NOMO-1 treated with DMSO at 0.1 percent for 48 hours (cell line): ENCODE results near the gene EIF4A3.

Experiments
- DNase-seq: peaks from one replicate; lab custom pipeline; 2025; ENCODE audit not compliant: unreplicated experiment; lab: John Stamatoyannopoulos, UW

EIF4A3 gene

DNA sequence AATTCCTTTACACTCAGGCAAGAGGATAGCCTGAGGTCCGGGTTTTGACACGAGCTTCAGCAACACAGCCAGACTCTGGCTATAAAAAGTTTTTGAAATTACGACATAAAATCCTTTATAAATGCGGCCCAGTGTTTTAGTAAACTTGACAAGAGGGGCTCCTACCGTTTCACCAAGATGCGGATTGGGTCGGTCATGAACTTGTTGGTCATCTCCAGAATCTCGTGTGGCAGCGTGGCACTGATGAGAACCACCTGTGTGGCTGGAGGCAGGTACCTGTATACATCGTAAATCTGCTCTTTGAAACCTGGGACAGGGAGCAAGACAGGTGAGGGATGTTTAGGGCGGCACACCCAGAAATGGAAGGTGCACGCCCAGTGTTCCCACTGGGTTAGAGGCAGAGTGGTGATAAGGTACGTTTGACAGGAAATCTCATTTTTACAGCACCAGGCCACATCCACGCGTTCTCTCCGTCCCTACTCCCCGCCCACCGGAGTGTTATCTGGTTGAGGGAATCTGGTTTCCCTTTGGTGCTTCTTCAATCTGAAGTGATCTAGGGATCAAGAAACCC, 8.0 kb downstream of the EIF4A3 start:
- DNase-seq = no peak

DNA sequence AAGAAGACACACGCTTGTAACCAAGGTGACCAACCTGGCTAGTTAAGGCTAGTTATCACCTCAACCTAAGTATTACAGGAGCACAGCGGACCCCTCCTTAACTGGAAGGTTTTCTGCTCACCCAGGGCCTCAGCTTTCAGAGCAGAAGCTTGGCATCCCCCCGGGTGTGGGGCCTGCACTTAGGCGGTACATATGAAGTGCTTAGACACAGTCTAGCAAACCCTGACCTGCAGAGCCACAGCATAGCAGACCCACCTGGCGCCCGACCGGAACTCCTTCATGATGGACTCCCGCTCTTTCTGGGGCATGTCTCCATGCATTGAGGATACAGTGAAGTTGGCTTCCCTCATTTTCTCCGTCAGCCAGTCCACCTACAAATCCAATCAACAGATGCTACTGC, 9.8 kb downstream of the EIF4A3 start:
- no peak for DNase-seq

DNA sequence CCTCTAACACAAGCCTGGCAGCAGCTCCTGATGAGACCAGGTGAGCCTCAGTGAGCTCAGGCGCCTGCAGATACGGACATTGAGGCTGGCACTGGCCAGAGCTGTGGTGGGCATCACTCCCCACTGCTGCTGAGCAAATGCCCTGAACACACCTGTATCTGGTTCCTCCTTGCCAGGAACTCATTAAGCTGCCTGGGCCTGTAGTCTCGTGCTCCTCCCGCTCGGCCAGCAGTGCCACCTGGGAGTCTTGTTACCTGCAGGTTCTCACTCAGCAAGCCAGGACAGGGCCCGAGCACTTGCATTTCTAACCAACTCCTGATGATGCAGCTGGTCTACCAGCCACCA, 13.3 kb downstream of the EIF4A3 start:
- DNase-seq = no peak

DNA sequence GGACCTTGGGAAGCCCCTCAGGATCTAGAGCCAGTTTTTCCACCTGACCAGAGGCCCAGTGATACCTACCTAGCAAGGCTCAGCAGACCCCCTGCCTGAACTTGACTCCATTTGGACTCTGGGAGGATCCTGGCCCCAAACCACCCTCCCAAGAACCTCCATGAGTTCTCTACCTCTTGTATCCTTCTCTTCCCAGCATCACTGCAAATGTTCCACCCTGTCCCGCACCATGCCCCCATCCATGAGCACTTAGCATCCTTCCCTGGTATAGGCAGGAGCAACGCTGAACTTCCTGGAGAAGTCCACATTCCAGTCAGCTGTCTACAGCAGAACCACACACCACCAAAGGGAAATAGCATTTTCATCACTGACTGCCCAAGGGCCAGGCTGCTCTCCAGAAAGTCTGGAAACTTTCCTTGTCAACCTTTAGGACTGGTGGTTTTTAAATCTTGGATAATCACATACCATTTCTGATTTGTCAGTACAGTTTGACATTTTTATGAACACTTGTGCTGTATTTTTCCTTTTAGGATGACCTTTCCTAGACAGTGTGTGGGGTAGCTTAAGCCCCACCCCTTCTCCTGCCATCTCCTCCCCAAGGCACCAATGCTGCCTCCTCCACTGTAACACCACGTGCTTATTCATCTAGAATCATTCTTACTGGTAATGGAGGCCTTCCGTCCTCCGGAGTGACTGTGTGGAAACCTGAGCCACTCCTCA, 13.9 kb downstream of the EIF4A3 start:
- DNase-seq = no peak

DNA sequence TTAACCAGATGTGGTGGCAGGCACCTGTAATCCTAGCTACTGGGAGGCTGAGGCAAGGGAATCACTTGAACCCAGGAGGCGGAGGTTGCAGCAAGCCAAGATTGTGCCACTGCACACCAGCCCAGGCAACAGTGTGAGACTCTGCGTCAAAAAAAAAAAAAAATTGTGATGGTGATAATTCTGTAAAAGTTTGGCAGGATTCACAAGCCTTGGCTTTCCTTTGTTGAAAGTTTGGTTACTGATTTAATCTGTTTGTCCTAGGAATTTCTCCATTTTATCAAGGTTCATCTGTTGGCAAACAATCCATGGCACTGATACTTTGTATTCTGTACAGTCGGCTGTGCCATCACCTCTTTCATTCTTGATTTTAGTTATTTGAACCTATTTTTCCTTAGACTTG, 15.9 kb downstream of the EIF4A3 start:
- no peak for DNase-seq

DNA sequence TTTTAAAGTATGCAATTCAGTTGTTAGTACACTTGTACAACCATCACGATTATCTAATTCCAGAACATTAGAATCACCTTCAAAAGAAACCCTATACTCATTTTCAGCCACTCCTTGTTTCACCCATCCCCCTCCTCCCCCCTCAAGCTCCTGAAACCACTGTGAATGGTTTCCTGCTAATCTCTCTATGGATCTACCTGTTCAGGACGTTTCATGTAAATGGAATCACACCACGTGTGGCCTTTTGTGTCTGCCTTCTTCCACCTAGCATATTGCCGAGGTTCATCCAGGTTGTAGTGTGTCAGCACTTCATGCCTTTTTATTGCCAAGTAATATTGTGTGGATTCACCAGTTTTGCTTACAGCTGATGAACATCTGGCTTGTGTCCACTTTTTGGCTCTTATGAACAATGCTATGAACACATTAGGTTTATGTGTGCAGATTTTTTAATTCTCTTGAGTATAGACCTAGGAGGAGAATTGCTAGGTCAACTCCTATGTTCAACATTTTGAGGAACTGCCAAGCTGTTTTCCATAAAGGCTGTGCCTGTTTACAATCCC, 17.8 kb downstream of the EIF4A3 start:
- DNase-seq = no peak

DNA sequence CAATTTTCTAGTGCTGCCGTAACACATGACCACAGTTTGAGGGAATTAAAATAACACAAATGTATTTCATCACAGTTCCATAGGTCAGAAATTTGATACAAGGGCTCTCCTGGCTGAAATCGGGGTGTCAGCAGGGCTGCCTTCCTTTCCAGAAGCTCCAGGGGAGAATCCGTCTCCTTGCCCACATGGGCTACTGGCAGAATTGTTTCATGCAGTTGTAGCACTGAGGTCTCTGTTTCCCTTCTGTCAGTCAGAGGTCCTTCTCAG, 20.5 kb downstream of the EIF4A3 start:
- DNase-seq = no peak

GRCh38 chr17:80125656-80126448, 21.1 kb downstream of the EIF4A3 start:
- DNase-seq = no peak

- no peak for DNase-seq
Measured at GRCh38 chr17:80124351-80124981, 22.5 kb downstream of the EIF4A3 start.

GRCh38 chr17:80123791-80124190, 23.1 kb downstream of the EIF4A3 start:
- DNase-seq = no peak

DNA sequence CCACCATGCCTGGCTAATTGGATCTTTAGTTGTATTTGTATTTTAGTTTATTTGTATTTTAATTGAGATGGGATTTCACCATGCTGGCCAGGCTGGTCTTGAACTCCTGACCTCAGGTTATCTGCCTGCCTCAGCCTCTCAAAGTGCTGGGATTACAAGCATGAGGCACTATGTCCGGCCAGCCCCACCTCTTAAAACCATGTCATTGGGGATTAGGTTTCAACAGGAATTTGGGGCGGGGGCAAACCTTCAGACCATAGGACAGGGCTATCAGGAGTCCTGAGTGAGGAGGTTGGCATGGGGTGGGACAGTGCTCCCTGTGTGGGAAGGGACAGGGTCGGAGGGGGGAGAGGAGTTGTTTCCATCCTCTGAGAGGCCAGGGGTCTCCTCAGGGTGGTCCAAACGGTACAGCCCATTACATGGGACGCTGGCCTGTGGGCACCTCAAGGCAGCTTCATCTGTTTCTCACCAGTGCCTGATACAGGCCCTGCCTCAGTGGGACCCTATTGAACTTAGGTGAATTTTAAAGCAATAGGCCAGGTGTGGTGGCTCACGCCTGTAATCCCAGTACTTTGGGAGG, 23.9 kb downstream of the EIF4A3 start:
- no peak for DNase-seq

- no peak for DNase-seq
Measured at GRCh38 chr17:80122026-80122575, 24.8 kb downstream of the EIF4A3 start.

DNA sequence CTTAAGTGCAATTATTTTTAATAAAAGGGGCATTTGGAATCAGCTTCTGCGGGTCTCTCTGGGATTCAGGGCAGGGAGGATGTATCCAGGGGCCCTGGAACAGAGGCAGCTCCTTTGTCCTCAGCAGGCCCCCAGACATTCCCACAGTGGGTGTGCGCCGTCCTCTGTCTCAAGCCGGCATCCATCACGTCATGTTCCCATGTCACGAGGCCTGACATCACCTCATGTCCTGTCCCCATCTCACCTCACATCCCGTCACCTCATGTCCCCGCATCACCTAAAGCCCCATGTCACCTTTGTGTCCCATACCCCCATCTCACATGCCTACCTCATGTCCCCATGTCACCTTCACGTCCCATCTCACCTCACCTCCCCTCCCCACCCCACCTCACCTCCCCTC, 27.1 kb downstream of the EIF4A3 start:
- no peak for DNase-seq

DNA sequence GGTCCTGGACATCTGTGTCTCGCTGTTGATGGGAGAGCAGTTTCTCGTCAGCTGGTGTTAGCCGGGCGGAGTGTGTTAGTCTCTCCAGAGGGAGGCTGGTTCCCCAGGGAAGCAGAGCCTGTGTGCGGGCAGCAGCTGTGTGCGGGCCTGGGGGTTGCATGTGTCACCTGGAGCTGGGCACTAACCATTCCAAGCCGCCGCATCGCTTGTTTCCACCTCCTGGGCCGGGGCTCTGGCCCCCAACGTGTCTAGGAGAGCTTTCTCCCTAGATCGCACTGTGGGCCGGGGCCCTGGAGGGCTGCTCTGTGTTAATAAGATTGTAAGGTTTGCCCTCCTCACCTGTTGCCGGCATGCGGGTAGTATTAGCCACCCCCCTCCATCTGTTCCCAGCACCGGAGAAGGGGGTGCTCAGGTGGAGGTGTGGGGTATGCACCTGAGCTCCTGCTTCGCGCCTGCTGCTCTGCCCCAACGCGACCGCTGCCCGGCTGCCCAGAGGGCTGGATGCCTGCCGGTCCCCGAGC, 27.6 kb downstream of the EIF4A3 start:
- no peak for DNase-seq

GRCh38 chr17:80118601-80119270, 28.2 kb downstream of the EIF4A3 start:
- DNase-seq = no peak

DNA sequence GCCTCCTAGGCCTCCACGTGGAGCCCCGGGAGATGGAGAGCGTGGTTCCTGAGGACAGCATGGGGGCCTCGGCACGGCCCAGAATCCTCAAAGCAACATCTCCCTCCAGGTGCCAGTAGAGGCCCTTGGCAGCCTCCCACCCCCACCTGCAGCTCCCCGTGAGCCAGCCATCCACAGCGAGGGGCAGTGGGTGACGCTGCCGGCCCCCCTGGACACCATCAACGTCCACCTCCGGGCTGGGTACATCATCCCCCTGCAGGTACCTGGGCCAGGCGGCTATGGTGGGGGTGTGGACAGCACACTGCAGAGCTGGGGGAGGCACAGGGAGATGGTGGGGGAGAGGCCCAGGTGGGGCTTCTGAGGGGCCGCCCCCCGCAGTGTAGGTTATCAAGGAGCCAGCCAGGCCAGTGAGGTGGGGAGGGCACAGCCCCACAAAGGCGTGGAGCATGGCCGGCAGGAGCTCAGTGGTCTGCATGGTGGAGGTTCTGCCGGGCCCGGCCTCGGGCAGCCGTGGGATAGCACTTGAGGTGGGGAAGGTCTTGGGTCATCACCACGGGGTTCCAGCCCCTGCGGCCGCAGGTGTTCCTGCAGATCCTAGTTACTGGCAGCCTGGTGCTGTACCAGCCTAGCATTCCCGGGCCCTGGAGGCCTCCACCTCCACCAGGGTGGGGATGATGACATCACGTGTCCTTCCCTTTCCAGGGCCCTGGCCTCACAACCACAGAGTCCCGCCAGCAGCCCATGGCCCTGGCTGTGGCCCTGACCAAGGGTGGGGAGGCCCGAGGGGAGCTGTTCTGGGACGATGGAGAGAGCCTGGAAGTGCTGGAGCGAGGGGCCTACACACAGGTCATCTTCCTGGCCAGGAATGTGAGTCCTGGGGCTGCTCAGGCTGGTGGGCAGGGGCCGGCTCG, 29.2 kb downstream of the EIF4A3 start:
- DNase-seq = no peak

DNA sequence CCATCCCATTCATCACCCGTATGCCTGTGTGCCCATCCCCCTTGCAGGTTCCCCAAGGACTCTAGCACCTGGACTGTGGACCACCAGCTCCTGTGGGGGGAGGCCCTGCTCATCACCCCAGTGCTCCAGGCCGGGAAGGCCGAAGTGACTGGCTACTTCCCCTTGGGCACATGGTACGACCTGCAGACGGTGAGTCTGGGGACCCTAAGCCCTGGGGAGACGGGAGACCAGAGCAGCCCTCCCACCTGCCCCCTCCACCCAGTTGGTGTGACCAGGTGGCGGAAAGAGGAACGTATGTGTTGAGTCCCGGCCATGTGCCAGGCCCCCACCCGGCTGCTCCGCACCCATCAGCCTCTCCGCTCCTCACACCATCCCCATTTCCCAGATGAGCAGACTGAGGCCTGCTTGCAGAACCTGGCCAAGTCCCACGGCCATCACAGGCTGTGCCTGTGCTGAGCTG, 30.0 kb downstream of the EIF4A3 start:
- no peak for DNase-seq

DNA sequence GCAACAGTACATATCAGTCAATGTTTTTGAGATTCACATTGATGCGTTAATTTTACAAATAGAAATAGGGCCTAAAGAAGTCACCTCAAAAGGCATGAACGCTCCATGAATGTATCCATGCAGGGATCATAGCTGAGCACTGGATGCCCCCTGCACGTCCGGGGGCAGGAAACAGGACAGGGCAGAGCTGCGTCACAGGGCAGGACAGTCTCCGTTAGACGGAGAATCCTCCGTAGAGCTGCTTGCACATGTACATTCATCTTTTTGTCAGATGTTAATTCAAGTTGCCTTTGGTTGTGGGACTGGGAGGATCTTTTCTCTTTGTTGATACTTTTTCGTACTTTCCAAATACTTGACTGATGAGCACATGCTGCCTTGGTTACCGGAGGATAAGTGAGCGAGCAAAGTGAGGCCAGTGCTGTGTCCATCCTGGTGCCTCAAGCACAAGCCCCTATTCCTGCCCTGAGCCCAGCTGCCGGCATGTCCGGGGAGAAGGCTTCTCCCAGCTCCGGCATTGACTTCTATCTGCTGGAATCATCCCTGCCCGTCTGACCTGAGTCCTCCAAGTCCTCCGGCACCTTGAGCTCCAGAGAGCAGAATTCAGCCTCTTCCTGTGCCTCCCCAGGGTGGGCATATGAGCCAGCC, 30.5 kb downstream of the EIF4A3 start:
- no peak for DNase-seq

GRCh38 chr17:80115159-80115558, 31.8 kb downstream of the EIF4A3 start:
- no peak for DNase-seq
